Measurements from ENCODE around the gene ARHGAP27. TPM values are rescaled to one million over a fixed set of nuclear protein-coding genes. Genes with fewer than 3 reads are reported as not detected.
"Not testable (repeated sequence)": the region's sequence is repeated elsewhere in the genome, so short reads cannot be mapped to it uniquely, and the experiment has no call there.

Gene ARHGAP27
- total and polyA plus RNA-seq, 2 of the 13 experiments (the other 11 are each of a cell fraction or from before 2014, with no cell fraction given): 15.5 to 18.9 TPM

DNA sequence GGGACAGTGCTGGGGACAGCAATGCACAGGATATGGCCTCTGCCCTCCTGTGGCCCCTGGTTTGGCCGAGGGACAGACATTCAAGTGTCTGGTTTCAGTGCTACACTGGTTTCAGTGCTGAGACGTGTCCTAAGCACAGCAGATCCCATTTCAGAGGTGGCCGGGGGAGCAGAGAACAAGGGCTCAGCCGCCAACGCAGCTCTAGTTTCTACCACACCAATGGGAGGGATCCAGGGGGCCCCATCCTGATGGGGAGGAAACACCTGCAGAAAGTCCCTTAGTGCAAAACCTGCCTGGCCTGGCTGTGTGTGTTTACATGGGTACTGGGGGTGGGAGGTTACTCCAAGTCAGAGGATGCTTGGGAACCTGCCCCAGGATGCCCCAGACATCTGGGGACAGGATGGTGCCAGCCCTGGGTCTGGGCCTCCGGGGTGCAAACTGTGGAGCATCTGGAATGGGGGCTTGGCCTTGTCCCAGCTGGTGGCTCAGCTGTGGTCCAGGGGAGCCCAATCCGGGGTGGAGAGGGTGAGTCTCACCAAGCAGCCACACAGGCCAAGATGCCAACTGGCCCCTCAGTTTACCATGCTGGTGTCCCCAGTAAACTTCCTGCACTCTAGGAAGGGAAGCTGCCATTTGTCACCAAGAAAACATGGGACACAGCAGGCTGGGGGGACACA, 8.3 kb upstream of the ARHGAP27 start:
- POLR2A ChIA-PET: interaction anchor here (1.6 kb wide), 1 partner anchor 15 kb away, joined by 3 read pairs; no protein-coding TSS in a partner anchor
- H3K27ac ChIP-seq (ENCODE audit: extremely low read length, insufficient read depth, low read length); in situ Hi-C loops (cut with HindIII; ENCODE audit: extremely low pct_ligation_motif_present, low pct_unique_long_range_greater_than_20kb): not testable (repeated sequence)

More for the DNA sequence above, 8.3 kb upstream of the ARHGAP27 start:
- FAIRE-seq; H2AFZ ChIP-seq (ENCODE audit: low read length); H3K27me3 ChIP-seq (ENCODE audit: control insufficient read depth in 1 of 2, insufficient read depth in 2 of 2, low read length in 2 of 2); H3K79me2 ChIP-seq (ENCODE audit: insufficient read depth, low read length); intact Hi-C loops (cut with micrococcal nuclease; ENCODE audit: unreplicated experiment); DNase-seq (ENCODE audit: low spot score); H3K9me3 ChIP-seq (ENCODE audit: low read length); H3K9ac ChIP-seq (ENCODE audit: insufficient read depth, low read depth, low read length); ATAC-seq; CTCF ChIA-PET (ENCODE audit: low intra/inter-chr PET ratio, low total read pairs); H3K4me3 ChIP-seq (replicated peaks in 1 of 3; ENCODE audit: insufficient read depth in 1 of 3, low read depth in 2 of 3, low read length in 3 of 3); H3K36me3 ChIP-seq (replicated peaks in 1 of 2; ENCODE audit: control insufficient read depth in 1 of 2, insufficient read depth in 2 of 2, low read length in 2 of 2); H3K4me2 ChIP-seq (ENCODE audit: low read depth, low read length); H4K20me1 ChIP-seq (ENCODE audit: insufficient read depth, low read length); BruUV-seq (replicated peaks): not testable (repeated sequence)
- WGBS (ENCODE audit: low lambda C conversion rate): 78% methylated on average over 5 of the region's 7 CpGs
- H3K4me1 ChIP-seq (ENCODE audit: insufficient read depth, low read length): peaks cover 14% of the 10 kb centered on the region
- peak; percentile 2; the same call in 1 of the 2 replicates for TF ChIP-seq ZNF768 (CRISPR knock-in tag; IDR thresholded peaks at IDR 0.05)
- 0 out of 2 replicates have a peak, but pooled peaks have one; percentile 45 for TF ChIP-seq ZBTB33 (CRISPR knock-in tag; IDR thresholded peaks at IDR 0.05)
- peak; percentile 24 for TF ChIP-seq AGO2 (optimal IDR thresholded peaks at IDR 0.05; ENCODE audit: low read depth, low read length)

Measured in HepG2 (cell line).